ENCODE data around the gene MDFI. TPM values are rescaled to one million over a fixed set of nuclear protein-coding genes. Genes with fewer than 3 reads are reported as not detected.

The MDFI gene
- total and polyA plus RNA-seq, 8 donors, result 0.46 to 7.4 (median 2.2) TPM

- H3K27me3 ChIP-seq, result no peaks in the 10 kb centered on the region
- no peaks in the 10 kb centered on the region for H3K36me3 ChIP-seq
- intact Hi-C loops (cut with DNase I), result no loop called here
- no peak for DNase-seq
- H3K4me1 ChIP-seq, result no peaks in the 10 kb centered on the region
- H3K4me3 ChIP-seq, result no peak overlapping the region
- no peak for FAIRE-seq
- no peaks in the 10 kb centered on the region for H3K9me3 ChIP-seq
- ATAC-seq, result no peak
- H3K27ac ChIP-seq, result no peak overlapping the region
- WGBS, 2 donors, result 81 to 85% methylated on average over 8 of the region's 8 CpGs
- TF ChIP-seq CTCF (IDR thresholded peaks at IDR 0.05), result no peak
These were observed 7.3 kb upstream of the MDFI start for GRCh38 chr6:41630946-41631345.

GRCh38 chr6:41633056-41633634 lies 5.1 kb upstream of the MDFI start:
- FAIRE-seq, result no peak
- TF ChIP-seq CTCF (IDR thresholded peaks at IDR 0.05), result no peak
- intact Hi-C loops (cut with DNase I), result no loop called here
- H3K27me3 ChIP-seq, result peaks cover 0 to 10% (median 0%) of the 10 kb centered on the region in 4 donors
- no peak overlapping the region for H3K4me3 ChIP-seq
- peak in 1 of 6 donors; percentile 9 for DNase-seq
- peaks cover 0 to 5% (median 0%) of the 10 kb centered on the region in 3 donors for H3K4me1 ChIP-seq
- no peak for ATAC-seq
- no peak overlapping the region for H3K27ac ChIP-seq
- 68 to 74% methylated on average over 2 of the region's 2 CpGs for WGBS, 2 donors
- H3K36me3 ChIP-seq, result no peaks in the 10 kb centered on the region
- H3K9me3 ChIP-seq, result no peaks in the 10 kb centered on the region

- intact Hi-C loops (cut with DNase I), result no loop called here
- H3K27me3 ChIP-seq, result peaks cover 0 to 14% (median 0%) of the 10 kb centered on the region in 4 donors
- H3K9me3 ChIP-seq, result no peaks in the 10 kb centered on the region
- 62 to 64% methylated on average over 4 of the region's 4 CpGs for WGBS, 2 donors
- H3K4me1 ChIP-seq, result peaks cover 3 to 5% (median 5%) of the 10 kb centered on the region in 3 donors
- no peak overlapping the region for H3K27ac ChIP-seq
- peak in 1 of 6 donors; percentile 50 for DNase-seq
- no peak overlapping the region for H3K4me3 ChIP-seq
- no peaks in the 10 kb centered on the region for H3K36me3 ChIP-seq
- FAIRE-seq, result no peak
- no peak for TF ChIP-seq CTCF (IDR thresholded peaks at IDR 0.05)
- ATAC-seq, result no peak
These were observed 3.6 kb upstream of the MDFI start for GRCh38 chr6:41634657-41635056.

GRCh38 chr6:41635365-41635764 lies 2.9 kb upstream of the MDFI start:
- H3K36me3 ChIP-seq, result no peaks in the 10 kb centered on the region
- ATAC-seq, result no peak
- intact Hi-C loops (cut with DNase I), result no loop called here
- H3K4me1 ChIP-seq, result peaks cover 3 to 5% (median 5%) of the 10 kb centered on the region in 3 donors
- H3K9me3 ChIP-seq, result no peaks in the 10 kb centered on the region
- H3K27ac ChIP-seq, result no peak overlapping the region
- TF ChIP-seq CTCF (IDR thresholded peaks at IDR 0.05), result no peak
- H3K27me3 ChIP-seq, result peaks cover 0 to 14% (median 0%) of the 10 kb centered on the region in 4 donors
- WGBS, 2 donors, result 87 to 93% methylated on average over 6 of the region's 6 CpGs
- DNase-seq, result no peak
- no peak overlapping the region for H3K4me3 ChIP-seq
- no peak for FAIRE-seq

GRCh38 chr6:41636833-41637193 lies 1.5 kb upstream of the MDFI start:
- intact Hi-C loops (cut with DNase I), result no loop called here
- Histone ChIP-seq H3K27ac (no peak overlapping the region), H3K4me1 (peaks cover 3 to 5% (median 5%) of the 10 kb centered on the region in 3 donors), H3K9me3 (no peaks in the 10 kb centered on the region), H3K27me3 (peaks cover 0 to 14% (median 0%) of the 10 kb centered on the region in 4 donors), H3K4me3 (peak overlapping the region in 2 of 4 donors; percentile 29 to 44), H3K36me3 (no peaks in the 10 kb centered on the region)
- WGBS, 2 donors, result 11 to 13% methylated on average over 30 to 31 of the region's 31 CpGs
- ATAC-seq (peak; percentile 86 to 88 (median 87)), FAIRE-seq (no peak), DNase-seq (peak; percentile 58 to 87 (median 74))
- TF ChIP-seq CTCF (IDR thresholded peaks at IDR 0.05), result no peak
